Measurements from ENCODE around the gene PIGP. TPM values are rescaled to one million over a fixed set of nuclear protein-coding genes. Genes with fewer than 3 reads are reported as not detected.

Gene PIGP
- total and polyA plus RNA-seq, 2 of the 13 experiments (the other 11 are each of a cell fraction or from before 2014, with no cell fraction given), result 14.8 to 33.4 TPM

- TF ChIP-seq GTF3A (CRISPR knock-in tag; conservative IDR thresholded peaks at IDR 0.05) (no peak), SKI (IDR thresholded peaks at IDR 0.05; ENCODE audit: partially characterized antibody) (peak; percentile 18), CEBPG (CRISPR knock-in tag; IDR thresholded peaks at IDR 0.05) (no peak), ZNF605 (CRISPR knock-in tag; IDR thresholded peaks at IDR 0.05) (peak; percentile 83; the same call in 1 of the 2 replicates), PAX8 (CRISPR knock-in tag; IDR thresholded peaks at IDR 0.05; ENCODE audit: borderline replicate concordance) (peak; percentile 63; the same call in 1 of the 2 replicates), ZNF513 (CRISPR knock-in tag; conservative IDR thresholded peaks at IDR 0.05) (no peak), ZNF558 (CRISPR knock-in tag; IDR thresholded peaks at IDR 0.05; ENCODE audit: borderline replicate concordance) (no peak; the same call in 1 of the 2 replicates), DR1 (CRISPR knock-in tag; IDR thresholded peaks at IDR 0.05) (0 out of 2 replicates have a peak, but pooled peaks have one; percentile 33), ELF1 (CRISPR knock-in tag; IDR thresholded peaks at IDR 0.05) (no peak), ZNF614 (CRISPR knock-in tag; IDR thresholded peaks at IDR 0.05; ENCODE audit: borderline replicate concordance) (no peak), CHD2 (IDR thresholded peaks at IDR 0.05; ENCODE audit: low read depth, low read length) (no peak), ZSCAN25 (CRISPR knock-in tag; IDR thresholded peaks at IDR 0.05) (0 out of 2 replicates have a peak, but pooled peaks have one; percentile 10), ZNF264 (CRISPR knock-in tag; IDR thresholded peaks at IDR 0.05) (no peak), SNAPC4 (CRISPR knock-in tag; IDR thresholded peaks at IDR 0.05) (no peak), ZNF460 (CRISPR knock-in tag; IDR thresholded peaks at IDR 0.05; ENCODE audit: borderline replicate concordance) (no peak), ELK4 (CRISPR knock-in tag; IDR thresholded peaks at IDR 0.05; ENCODE audit: borderline replicate concordance) (no peak), KDM5A (IDR thresholded peaks at IDR 0.05; ENCODE audit: borderline replicate concordance, low read length) (no peak), NR2F2 (IDR thresholded peaks at IDR 0.05; ENCODE audit: borderline replicate concordance, low read depth) (no peak), PHF5A (CRISPR knock-in tag; IDR thresholded peaks at IDR 0.05; ENCODE audit: low read depth, unreplicated experiment) (no peak), JDP2 (CRISPR knock-in tag; IDR thresholded peaks at IDR 0.05; ENCODE audit: borderline replicate concordance) (no peak), RARA (CRISPR knock-in tag; IDR thresholded peaks at IDR 0.05) (no peak), SIX4 (CRISPR knock-in tag; IDR thresholded peaks at IDR 0.05) (no peak), JUNB (CRISPR knock-in tag; IDR thresholded peaks at IDR 0.05; ENCODE audit: borderline replicate concordance) (no peak)
These were observed 736 bp upstream of the PIGP start (continued) for GRCh38 chr21:37073417-37074196.
